Measurements from ENCODE around the gene PLEKHG3.

GRCh38 chr14:64654901-64655300 lies 49.3 kb upstream of the PLEKHG3 start:
- TF ChIP-seq YY1 (IDR thresholded peaks at IDR 0.05; ENCODE audit: insufficient read depth, insufficient read length) (no peak), SUZ12 (IDR thresholded peaks at IDR 0.05; ENCODE audit: extremely low read depth, insufficient read depth, insufficient read length) (no peak)
